NAMALWA (cell line): ENCODE measurements around the gene PCDH9.
"Not testable (repeated sequence)": the region's sequence is repeated elsewhere in the genome, so short reads cannot be mapped to it uniquely, and the experiment has no call there.

Experiments used
- DNase-seq: peaks from one replicate; pipeline ENCODE4 v3.0.0-alpha.2; 2015; ENCODE audit warnings: low spot score

The PCDH9 gene

DNA sequence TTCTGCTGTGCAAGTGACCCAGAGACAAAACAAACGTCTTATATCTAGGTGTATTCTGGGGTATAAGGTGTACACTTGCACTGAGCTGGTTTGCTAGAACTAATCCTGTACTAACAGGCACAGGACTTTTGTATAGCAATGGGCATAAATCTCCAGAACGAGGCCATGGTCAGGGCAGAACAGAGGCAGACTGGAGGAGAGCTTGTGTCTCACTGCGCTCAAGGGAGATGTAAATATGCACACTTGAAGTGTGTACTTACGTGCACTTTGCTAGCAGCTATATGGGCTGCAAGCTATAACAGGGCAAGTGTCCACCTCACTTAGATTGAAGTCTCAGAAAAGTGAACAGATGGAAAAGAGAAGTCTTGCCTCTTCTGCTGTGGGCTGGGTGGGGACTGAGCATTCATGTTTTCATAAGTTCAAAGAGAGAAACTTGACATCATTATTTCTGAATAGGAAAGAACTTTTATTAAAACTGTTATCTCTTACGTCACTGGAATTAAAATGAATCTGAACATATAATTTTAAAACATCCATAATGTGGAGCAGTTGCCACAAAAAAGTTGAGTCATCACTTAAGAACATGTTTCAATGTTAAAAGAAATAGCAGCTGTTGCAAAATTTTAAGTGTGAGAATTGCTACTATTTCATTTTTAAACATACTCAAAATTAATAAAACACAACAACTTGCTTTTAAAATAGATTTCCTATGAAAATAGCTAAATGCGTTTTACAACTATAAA, 888.3 kb downstream of the PCDH9 start:
- no peak for DNase-seq

DNA sequence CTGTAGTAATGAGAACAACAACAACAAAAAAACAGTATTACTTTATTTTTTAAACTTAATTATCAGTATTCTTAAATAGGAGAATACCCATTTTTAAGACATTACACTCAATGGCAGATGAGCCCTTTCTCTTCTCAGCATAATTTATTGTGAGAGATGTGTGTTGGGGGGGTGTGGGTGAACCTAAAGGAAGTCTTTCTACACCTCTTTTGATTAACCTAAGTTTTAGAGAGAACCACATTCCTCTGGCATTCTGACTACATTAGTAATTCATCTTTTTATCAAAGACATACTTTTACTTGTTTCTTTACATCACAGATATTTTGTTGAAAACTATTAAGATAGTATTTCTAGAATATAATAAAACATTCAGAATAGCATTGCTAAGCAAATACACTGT, 890.9 kb downstream of the PCDH9 start:
- no peak for DNase-seq

GRCh38 chr13:66338542-66338941, 891.6 kb downstream of the PCDH9 start:
- DNase-seq, result no peak

GRCh38 chr13:66335626-66336025, 894.5 kb downstream of the PCDH9 start:
- no peak for DNase-seq

GRCh38 chr13:66329988-66330451, 900.1 kb downstream of the PCDH9 start:
- no peak for DNase-seq

DNA sequence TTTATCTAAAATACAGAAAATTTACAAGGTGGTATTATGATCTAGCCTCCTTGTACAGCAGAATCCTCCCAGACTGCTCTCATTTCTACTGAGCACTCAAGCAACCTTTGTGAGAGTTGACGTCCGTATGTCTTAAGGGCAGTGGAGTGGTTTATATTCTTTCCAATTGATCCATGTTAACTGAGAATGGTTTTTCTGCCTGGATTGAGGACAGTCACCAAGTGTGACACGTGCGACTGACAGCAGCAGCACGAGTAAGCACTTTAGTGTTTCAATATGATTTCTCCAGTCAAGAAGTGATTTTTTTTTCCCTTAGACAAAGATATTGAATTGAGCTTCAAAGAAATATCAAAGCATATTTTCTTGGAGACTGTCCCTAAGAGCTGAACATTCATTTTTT, 901.7 kb downstream of the PCDH9 start:
- DNase-seq, result no peak

GRCh38 chr13:66323745-66324347, 906.3 kb downstream of the PCDH9 start:
- DNase-seq, result no peak

GRCh38 chr13:66322936-66323335, 907.2 kb downstream of the PCDH9 start:
- DNase-seq, result no peak

DNA sequence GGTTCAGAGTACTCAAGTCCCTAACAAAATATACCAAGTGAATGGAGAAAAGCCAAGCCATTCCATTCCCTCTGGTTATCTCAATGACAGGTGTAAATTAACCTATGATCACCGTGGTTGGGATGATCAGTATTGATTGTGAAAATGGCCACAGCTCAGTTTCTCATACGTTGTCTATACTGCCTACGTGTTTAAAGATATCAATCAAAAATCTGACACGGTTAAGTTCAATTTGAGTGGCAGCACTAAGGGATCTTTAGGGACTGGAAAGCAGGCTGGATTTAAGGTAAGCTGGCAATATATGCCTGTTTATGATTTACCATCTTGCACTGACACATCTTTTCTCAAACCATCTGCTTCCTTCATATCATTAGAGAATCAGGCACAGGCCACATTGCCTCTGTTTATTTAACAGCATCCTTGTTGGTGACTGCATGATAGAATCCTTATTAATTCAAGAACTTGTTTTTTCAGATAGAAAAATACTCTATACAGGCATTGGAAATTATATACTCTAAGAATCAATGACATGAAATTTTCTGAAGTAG, 907.9 kb downstream of the PCDH9 start:
- no peak for DNase-seq

DNA sequence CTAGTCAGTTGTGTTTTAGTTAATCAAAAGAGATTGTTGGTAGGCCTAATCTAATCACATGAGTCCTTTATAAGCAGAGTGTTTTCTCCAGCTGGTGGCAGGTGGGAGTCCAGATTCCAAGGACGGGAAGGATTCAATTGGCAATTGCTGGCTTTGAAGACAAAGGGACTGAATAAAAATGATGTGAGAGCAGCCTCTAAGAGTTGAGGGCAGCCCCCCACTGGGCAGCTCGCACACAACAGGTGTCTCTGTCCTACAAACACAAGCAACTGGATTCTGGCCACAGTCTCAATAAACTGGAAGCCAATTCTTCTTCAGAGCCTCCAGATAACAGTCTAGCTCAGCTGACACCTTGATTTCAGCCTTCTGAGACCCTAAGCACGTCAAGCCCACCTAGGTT, 915.2 kb downstream of the PCDH9 start:
- no peak for DNase-seq

DNA sequence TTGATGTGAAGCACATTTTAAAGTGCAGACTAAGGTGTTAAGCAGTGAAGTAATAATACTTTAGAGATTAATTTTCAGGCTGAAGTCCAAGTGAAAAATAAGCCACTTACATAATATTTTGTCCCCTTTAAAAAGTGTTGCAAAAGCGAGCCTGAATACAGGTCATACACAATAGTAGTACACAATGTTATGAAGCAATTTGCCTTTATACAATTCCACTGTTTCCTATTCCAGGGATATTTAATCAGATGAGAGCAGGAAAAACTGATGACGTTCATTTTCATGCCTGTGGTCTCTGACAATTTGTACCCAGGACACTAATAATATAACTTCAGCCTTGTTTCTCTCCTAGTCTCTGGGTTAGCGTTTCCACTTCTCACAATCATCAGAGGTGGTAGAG, 916.7 kb downstream of the PCDH9 start:
- DNase-seq, result no peak

DNA sequence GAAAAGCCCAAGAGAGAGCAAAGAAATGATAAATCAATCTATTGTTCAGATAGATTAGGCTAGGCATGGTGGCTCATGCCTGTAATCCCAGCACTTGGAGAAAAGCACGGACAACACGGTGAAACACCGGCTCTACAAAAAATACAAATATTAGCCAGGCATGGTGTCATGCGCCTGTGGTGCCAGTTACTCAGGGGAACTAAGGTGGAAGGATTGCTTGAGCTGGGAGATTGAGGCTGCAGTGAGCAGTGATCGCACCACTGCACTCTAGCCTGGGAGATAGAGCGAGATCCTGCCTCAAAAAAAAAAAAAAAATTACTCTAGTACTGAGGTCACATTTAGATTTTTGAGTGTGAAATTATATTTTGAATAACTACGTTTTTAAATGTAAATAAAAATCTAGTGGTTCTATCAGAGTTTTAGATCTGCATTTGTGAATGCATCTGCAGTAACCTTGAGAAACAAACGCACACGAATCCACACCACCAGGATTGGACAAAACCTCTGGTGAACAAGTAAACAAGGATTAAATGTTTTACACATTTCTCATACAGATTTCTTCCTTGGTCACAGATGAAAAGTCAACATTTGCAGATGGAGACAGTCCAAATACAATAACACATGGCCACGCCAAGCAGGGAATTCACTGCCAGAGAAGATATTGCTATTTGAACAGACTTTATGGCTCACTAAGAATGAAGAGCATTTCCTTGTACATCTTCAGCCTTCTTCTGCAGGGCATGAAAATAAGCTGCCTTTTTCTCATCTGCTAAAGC, 917.6 kb downstream of the PCDH9 start:
- DNase-seq, result no peak

DNA sequence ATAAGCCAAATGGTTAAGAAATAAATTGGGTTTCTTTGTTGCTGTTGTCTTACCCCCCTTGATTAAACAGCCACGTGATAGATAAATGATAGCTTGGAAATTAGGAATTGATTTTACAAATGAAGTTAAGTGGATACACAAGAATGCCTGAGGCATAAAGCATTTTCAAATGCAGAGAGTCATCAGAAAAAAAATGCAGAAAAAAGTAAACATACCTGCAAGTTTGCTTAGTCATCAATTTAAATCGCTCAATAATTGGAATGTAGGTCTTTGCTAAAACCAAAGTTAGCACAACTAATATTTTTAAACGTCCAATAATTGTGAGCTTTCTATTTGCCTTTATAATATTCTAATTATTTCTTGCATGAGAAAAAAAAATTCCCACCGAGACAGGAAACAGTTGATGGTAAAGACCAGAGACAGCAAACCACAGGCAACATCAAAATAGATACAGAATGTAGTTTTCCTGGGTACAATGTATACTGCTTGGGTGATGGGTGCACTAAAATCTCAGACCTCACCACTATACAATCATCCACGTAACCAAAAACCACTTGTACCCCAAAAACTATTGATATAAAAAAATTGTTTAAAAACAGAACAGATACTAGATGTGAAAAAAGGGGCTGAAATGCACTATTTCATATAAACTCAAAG, 924.0 kb downstream of the PCDH9 start:
- DNase-seq, result peak; percentile 43

DNA sequence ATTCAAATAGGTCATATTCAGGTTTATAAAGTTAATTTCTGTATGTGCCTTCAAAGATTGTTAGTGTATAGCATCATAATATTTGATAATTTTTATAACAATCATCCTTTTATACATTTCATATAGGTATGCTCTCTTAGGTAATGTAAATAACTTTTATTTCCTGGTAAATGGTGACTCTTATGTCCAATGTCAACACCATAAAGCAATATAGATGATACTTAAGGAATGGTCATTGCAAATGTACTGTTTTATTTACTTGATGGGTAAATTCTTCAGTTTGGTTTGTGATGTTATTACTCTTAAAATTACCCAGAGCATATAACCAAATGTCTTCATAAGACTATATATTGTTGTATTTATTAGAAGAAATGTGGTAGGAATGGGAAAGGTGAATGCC, 928.7 kb downstream of the PCDH9 start:
- no peak for DNase-seq

DNA sequence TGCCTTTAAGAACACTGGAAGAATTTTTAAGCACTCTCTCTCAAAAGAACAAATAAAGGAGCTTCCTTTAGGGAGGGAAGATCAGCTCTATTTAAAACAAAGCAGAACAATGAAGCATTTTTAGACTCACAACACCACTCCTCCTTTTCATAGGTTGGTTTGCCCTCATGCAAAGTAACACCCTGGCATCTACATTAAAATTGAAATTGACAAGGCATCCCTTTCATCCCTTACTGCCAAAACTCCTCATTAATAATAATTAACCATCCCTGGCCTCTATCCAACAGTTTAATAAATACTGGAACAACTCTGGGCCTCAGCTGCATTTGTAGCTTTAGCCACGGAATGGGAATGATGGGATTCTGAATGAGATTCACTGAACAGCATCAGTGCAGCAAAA, 929.1 kb downstream of the PCDH9 start:
- DNase-seq, result no peak

- DNase-seq, result no peak
Observed at GRCh38 chr13:66296875-66297274, 933.3 kb downstream of the PCDH9 start.

DNA sequence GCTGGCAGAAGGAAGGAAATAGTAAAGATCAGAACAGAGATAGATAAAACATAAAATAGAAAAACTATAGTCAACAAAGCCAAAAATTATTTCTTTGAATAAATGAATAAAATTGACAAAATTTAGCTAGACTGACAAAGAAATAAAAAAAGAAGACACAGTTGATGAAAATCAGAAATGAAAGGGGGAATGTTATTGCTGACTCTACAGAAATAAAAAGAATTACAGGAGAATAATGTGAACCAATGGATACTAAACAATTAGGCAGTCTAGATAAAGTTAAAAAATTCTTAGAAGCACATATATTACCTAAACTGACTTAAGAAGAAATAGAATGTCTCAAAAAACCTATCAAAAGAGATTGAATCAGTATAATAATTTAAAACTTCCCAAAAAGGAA, 933.8 kb downstream of the PCDH9 start:
- no peak for DNase-seq

DNA sequence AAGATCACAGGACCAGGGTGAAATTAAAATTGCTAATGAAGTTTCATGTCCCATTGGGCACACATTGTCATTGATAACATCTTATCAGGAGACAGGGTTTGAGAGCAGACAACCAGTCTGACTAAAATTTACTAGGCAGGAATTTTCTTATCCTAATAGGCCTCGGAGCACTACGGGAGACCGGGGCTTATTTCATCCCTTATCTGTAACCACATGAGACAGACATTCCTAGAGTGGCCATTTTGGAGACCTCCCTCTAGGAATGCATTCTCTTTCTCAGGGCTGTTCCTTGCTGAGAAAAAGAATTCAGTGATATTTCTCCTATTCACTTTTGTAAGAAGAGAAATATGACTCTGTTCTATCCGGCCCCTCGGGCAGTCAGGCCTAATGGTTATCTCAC, 943.3 kb downstream of the PCDH9 start:
- DNase-seq, result not testable (repeated sequence)

DNA sequence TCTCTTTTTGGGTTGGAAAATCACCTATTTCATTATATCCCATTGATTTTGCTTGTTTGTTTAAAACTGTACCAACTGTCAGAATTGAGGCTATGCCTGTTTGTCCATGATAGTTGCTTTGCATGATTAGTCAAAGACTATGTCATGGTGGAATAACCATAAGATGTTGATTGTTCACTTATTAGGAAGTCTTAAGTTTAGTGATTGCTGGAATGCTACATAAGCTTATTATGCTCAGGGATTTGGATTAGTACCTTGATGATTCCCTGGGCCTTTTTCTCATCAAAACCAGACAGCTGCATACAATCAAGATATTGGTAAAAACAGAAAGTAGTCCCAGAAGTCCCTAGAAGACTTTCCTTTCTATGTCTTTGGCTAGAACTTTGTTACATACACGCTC, 954.7 kb downstream of the PCDH9 start:
- DNase-seq, result no peak

- no peak for DNase-seq
Observed at GRCh38 chr13:66273011-66273410, 957.1 kb downstream of the PCDH9 start.

GRCh38 chr13:66266761-66267160, 963.4 kb downstream of the PCDH9 start:
- no peak for DNase-seq

DNA sequence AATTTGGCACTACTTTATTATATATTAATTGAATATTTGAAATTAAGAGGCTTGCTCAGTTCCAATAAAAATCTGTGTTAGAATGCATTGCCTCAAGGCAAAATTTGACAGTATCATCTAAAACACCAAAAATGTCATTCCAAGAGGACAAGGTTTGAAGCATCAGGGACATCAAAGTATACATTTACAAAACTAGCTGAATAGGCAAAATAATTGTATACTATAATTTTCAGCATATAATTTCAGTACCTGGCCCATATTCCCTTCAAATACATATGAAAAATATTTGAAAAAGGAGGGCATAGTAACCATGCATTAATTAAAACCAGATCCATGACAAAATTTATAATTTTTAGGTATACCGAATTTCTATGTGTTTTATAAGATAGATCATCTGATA, 963.8 kb downstream of the PCDH9 start:
- no peak for DNase-seq
